Activated CD4-positive, CD25-positive, alpha-beta regulatory T cell treated with anti-CD3 and anti-CD28 coated beads, Interleukin-2, amount 50 U/mL, for 24 hours (primary cell): Measurements from ENCODE around the gene GFAP.
A peak's percentile ranks its signal among the peaks of the same experiment; 100 is the strongest.
"Not testable (repeated sequence)": the region's sequence is repeated elsewhere in the genome, so short reads cannot be mapped to it uniquely, and the experiment has no call there.

Experiments used
- ATAC-seq, 2 donors: fragments of 150-1000 bp; cut with Tn5 transposase; one replicate each; pipeline ENCODE4 v1.10.0; 2021; ENCODE audit warnings: mild to moderate bottlenecking in 1 of 2, moderate library complexity in 1 of 2

The GFAP gene

GRCh38 chr17:44915321-44915726 is at the start of gene GFAP:
Gene GFAP (minus strand): TSS chr17:44915500. CDS start chr17:44915486, 14 bp downstream.
- no peak for ATAC-seq

- ATAC-seq, result no peak
Observed at GRCh38 chr17:44961921-44962350, 46.6 kb upstream of the GFAP start.

- no peak for ATAC-seq
Observed at GRCh38 chr17:44960691-44961090, 45.4 kb upstream of the GFAP start.

- ATAC-seq, result peak; percentile 21 to 40
Observed at GRCh38 chr17:44959821-44960531, 44.7 kb upstream of the GFAP start.

- no peak for ATAC-seq
Observed at GRCh38 chr17:44956998-44957981, 42.0 kb upstream of the GFAP start.

- no peak for ATAC-seq
Observed at GRCh38 chr17:44955674-44956425, 40.5 kb upstream of the GFAP start.

- ATAC-seq, result no peak
Observed at GRCh38 chr17:44952946-44953475, 37.7 kb upstream of the GFAP start.

- no peak for ATAC-seq
Observed at GRCh38 chr17:44948315-44948795, 33.1 kb upstream of the GFAP start.

- ATAC-seq, result peak; percentile 100
Observed at GRCh38 chr17:44947461-44948314, 32.4 kb upstream of the GFAP start, which contains the start of gene KIF18B. Gene KIF18B (minus strand): TSS chr17:44947773. CDS start chr17:44936344, 11,429 bp downstream.

GRCh38 chr17:44945652-44946051 is 30.4 kb upstream of the GFAP start:
- not testable (repeated sequence) for ATAC-seq

GRCh38 chr17:44942456-44942855 is 27.2 kb upstream of the GFAP start:
- no peak for ATAC-seq

GRCh38 chr17:44941712-44942331 is 26.5 kb upstream of the GFAP start:
- peak; percentile 38 to 55 for ATAC-seq

GRCh38 chr17:44940768-44941167 is 25.5 kb upstream of the GFAP start:
- ATAC-seq, result no peak

- ATAC-seq, result no peak
Observed at GRCh38 chr17:44940317-44940716, 25.0 kb upstream of the GFAP start.

- ATAC-seq, result no peak
Observed at GRCh38 chr17:44935116-44935515, 19.8 kb upstream of the GFAP start.

- no peak for ATAC-seq
Observed at GRCh38 chr17:44934745-44935105, 19.4 kb upstream of the GFAP start.

- ATAC-seq, result no peak
Observed at GRCh38 chr17:44933824-44934744, 18.8 kb upstream of the GFAP start.

GRCh38 chr17:44932787-44933097 is 17.4 kb upstream of the GFAP start:
- ATAC-seq, result no peak

GRCh38 chr17:44932096-44932786 is 16.9 kb upstream of the GFAP start:
- ATAC-seq, result no peak
